HEK293 (cell line): ENCODE results near the gene RGS4.

ENCODE experiments used
- CTCF ChIP-seq: fragments of 450-650 bp; formaldehyde crosslinking; IDR thresholded peaks from 2 replicates; pipeline ENCODE4 v1.5.1; 2016; ENCODE audit warnings: missing biosample characterization, missing genetic modification characterization
- PATZ1 ChIP-seq: fragments of 450-650 bp; formaldehyde crosslinking; IDR thresholded peaks from 2 replicates; pipeline ENCODE4 v1.5.1; 2016; ENCODE audit warnings: missing biosample characterization, missing genetic modification characterization
- ZBTB17 ChIP-seq: fragments of 450-650 bp; formaldehyde crosslinking; IDR thresholded peaks from 2 replicates; pipeline ENCODE4 v1.5.1; 2016; ENCODE audit warnings: missing biosample characterization, missing genetic modification characterization
- ZFP3 ChIP-seq: fragments of 450-650 bp; formaldehyde crosslinking; IDR thresholded peaks from 2 replicates; pipeline ENCODE4 v1.5.1; 2016; ENCODE audit warnings: low read depth, missing biosample characterization, missing genetic modification characterization
- ZNF280D ChIP-seq: fragments of 450-650 bp; formaldehyde crosslinking; IDR thresholded peaks from 2 replicates; pipeline ENCODE4 v1.5.1; 2016; ENCODE audit warnings: missing biosample characterization, missing genetic modification characterization
- ZNF335 ChIP-seq: fragments of 450-650 bp; formaldehyde crosslinking; conservative IDR thresholded peaks from 2 replicates; pipeline ENCODE4 v1.5.1; 2016; ENCODE audit warnings: missing biosample characterization, missing genetic modification characterization
- ZNF664 ChIP-seq: fragments of 450-650 bp; formaldehyde crosslinking; IDR thresholded peaks from 2 replicates; pipeline ENCODE4 v1.5.1; 2016; ENCODE audit warnings: missing biosample characterization, missing genetic modification characterization
- ZNF670 ChIP-seq: fragments of 450-650 bp; formaldehyde crosslinking; IDR thresholded peaks from 2 replicates; pipeline ENCODE4 v1.5.1; 2016; ENCODE audit warnings: missing biosample characterization, missing genetic modification characterization, low read depth
- ZNF768 ChIP-seq: fragments of 450-650 bp; formaldehyde crosslinking; IDR thresholded peaks from 2 replicates; pipeline ENCODE4 v1.5.1; 2018; ENCODE audit warnings: missing biosample characterization, mild to moderate bottlenecking, missing genetic modification characterization
- ZSCAN23 ChIP-seq: fragments of 450-650 bp; formaldehyde crosslinking; IDR thresholded peaks from 2 replicates; pipeline ENCODE4 v1.5.1; 2016; ENCODE audit warnings: missing biosample characterization, missing genetic modification characterization
- ZSCAN4 ChIP-seq: fragments of 450-650 bp; formaldehyde crosslinking; IDR thresholded peaks from 2 replicates; pipeline ENCODE4 v1.5.1; 2017; ENCODE audit warnings: missing biosample characterization, missing genetic modification characterization

GRCh38 chr1:163120372-163120771, 51.2 kb downstream of the RGS4 start:
- TF ChIP-seq ZNF280D (tag by site-specific recombination) = no peak
- TF ChIP-seq CTCF (tag by site-specific recombination) = no peak
- no peak for TF ChIP-seq ZSCAN23 (tag by site-specific recombination)
- TF ChIP-seq ZNF670 = no peak
- no peak for TF ChIP-seq ZBTB17 (tag by site-specific recombination)
- TF ChIP-seq ZSCAN4 (tag by site-specific recombination) = no peak
- TF ChIP-seq ZNF768 (tag by site-specific recombination) = no peak
- TF ChIP-seq ZNF664 (tag by site-specific recombination) = no peak
- TF ChIP-seq PATZ1 (tag by site-specific recombination) = no peak
- TF ChIP-seq ZNF335 = no peak
- TF ChIP-seq ZFP3 (tag by site-specific recombination) = no peak
